A673 (cell line): ENCODE data around the gene TAMALIN. TPM values are rescaled to one million over a fixed set of nuclear protein-coding genes. Genes with fewer than 3 reads are reported as not detected.

Experiments used
- BruUV-seq: library from RNA; stranded (reverse); fragments of 400-500 nt; replicated peaks from 2 replicates; lab custom pipeline; 2021; lab: Mats Ljungman, UMichigan
- CTCF ChIA-PET: fragments of 300-600 bp; sonication (Branson Sonifier 250); formaldehyde crosslinking; loops from one replicate; lab custom pipeline; 2022; ENCODE audit warnings: antibody characterized with exemption; lab: Charles Lee
- POLR2A ChIA-PET: fragments of 300-600 bp; sonication (Branson Sonifier 250); formaldehyde crosslinking; loops from one replicate; lab custom pipeline; 2022; ENCODE audit warnings: antibody characterized with exemption; ENCODE audit not compliant: low non-redundant PET; lab: Charles Lee
- DNase-seq: peaks from one replicate; pipeline ENCODE4 v3.0.0-alpha.2; 2015; ENCODE audit warnings: low spot score
- H3K27ac ChIP-seq: fragments of 200-600 bp; sonication (generic); 2 replicates; pipeline ENCODE4 v1.5.1; 2016; ENCODE audit warnings: mixed run types, low read depth, mild to moderate bottlenecking, mixed read lengths, antibody characterized with exemption, low read length; ENCODE audit not compliant: poor library complexity, severe bottlenecking
- H3K27me3 ChIP-seq: fragments of 200-600 bp; sonication (generic); replicated peaks from 2 replicates; pipeline ENCODE4 v1.6.1; 2017; ENCODE audit warnings: mixed run types, low read depth, mild to moderate bottlenecking, mixed read lengths, antibody characterized with exemption, low read length; ENCODE audit not compliant: insufficient read depth, poor library complexity
- H3K36me3 ChIP-seq: fragments of 200-600 bp; sonication (generic); 2 replicates; pipeline ENCODE4 v1.6.1; 2016; ENCODE audit warnings: mixed run types, mild to moderate bottlenecking, mixed read lengths, antibody characterized with exemption, low read length; ENCODE audit not compliant: insufficient read depth, poor library complexity, severe bottlenecking
- H3K4me1 ChIP-seq: fragments of 200-600 bp; sonication (generic); 2 replicates; pipeline ENCODE4 v1.6.1; 2017; ENCODE audit warnings: mixed run types, mild to moderate bottlenecking, mixed read lengths, antibody characterized with exemption, low read length; ENCODE audit not compliant: insufficient read depth, poor library complexity, severe bottlenecking
- H3K4me3 ChIP-seq: fragments of 200-600 bp; sonication (generic); 2 replicates; pipeline ENCODE4 v1.5.1; 2016; ENCODE audit warnings: low read depth, mixed run types, mild to moderate bottlenecking, mixed read lengths, low read length; ENCODE audit not compliant: poor library complexity, severe bottlenecking
- H3K9me3 ChIP-seq: fragments of 200-600 bp; sonication (generic); 2 replicates; pipeline ENCODE4 v1.6.1; 2016; ENCODE audit warnings: mixed run types, low read depth, mild to moderate bottlenecking, mixed read lengths, antibody characterized with exemption, low read length; ENCODE audit not compliant: poor library complexity, severe bottlenecking
- EZH2 ChIP-seq: fragments of 200-600 bp; sonication (generic); IDR thresholded peaks from 2 replicates; pipeline ENCODE4 v1.6.1; 2017; ENCODE audit warnings: borderline replicate concordance, low read depth, mild to moderate bottlenecking, mixed read lengths, antibody characterized with exemption, low read length; ENCODE audit not compliant: poor library complexity, severe bottlenecking
- intact Hi-C: fragments of 100-400 bp; cut with micrococcal nuclease; formaldehyde crosslinking; loops from one replicate; pipeline ENCODE4 v1.10.0; 2022; ENCODE audit not compliant: unreplicated experiment
- total RNA-seq: library from RNA; stranded (reverse); gene quantifications from 2 replicates; pipeline ENCODE4 v1.2.3, GENCODE V29; 2021
- TF ChIP-seq, protein P1 (sequence below): fragments of 300-800, 200-600 bp; sonication (generic); conservative IDR thresholded peaks from 2 replicates; pipeline ENCODE4 v1.5.1; 2017; ENCODE audit warnings: low read depth, mild to moderate bottlenecking, antibody characterized with exemption, low read length, moderate library complexity, mixed read lengths

Gene TAMALIN
- total RNA-seq, 1 experiment from 2014 or later: 4.8 TPM

DNA sequence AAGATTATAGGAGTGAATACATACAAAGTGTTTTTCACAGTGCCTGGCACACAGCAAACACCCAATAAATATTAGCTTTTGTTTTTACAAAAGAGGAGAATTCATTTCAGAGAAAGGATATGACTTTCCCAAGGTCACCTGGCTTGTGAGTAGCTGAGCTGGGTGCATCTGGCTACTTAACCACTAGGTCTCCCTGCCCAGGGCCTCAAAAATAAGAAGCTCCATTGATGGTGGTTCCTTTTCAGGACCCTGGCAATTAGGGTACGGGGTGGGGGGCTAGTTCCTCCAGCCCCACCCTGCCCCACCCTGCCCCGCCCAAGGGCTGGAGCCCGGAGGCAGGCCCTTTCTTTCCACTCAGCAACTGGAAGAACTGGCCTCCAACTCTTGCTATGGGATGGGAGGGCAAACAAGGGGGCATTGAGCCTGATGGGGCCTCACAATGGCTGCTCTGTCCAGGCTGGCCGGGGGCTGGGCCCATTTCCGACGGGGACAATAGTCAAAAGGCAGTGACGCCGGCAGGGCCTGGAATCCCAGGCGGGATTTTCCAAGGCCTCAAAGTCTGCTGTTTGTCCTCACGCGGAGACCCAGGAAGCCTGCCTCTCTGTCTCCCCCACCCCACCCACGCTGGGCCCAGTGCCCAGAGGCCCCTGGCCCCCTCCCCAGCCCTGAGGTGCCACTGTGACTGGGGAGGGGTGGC is 54.9 kb downstream of the TAMALIN start:
- H3K27ac ChIP-seq: no peak overlapping the region
- POLR2A ChIA-PET: no interaction called here
- no peaks in the 10 kb centered on the region for H3K4me1 ChIP-seq
- no peak for TF ChIP-seq EZH2
- TF ChIP-seq, protein P1, sequence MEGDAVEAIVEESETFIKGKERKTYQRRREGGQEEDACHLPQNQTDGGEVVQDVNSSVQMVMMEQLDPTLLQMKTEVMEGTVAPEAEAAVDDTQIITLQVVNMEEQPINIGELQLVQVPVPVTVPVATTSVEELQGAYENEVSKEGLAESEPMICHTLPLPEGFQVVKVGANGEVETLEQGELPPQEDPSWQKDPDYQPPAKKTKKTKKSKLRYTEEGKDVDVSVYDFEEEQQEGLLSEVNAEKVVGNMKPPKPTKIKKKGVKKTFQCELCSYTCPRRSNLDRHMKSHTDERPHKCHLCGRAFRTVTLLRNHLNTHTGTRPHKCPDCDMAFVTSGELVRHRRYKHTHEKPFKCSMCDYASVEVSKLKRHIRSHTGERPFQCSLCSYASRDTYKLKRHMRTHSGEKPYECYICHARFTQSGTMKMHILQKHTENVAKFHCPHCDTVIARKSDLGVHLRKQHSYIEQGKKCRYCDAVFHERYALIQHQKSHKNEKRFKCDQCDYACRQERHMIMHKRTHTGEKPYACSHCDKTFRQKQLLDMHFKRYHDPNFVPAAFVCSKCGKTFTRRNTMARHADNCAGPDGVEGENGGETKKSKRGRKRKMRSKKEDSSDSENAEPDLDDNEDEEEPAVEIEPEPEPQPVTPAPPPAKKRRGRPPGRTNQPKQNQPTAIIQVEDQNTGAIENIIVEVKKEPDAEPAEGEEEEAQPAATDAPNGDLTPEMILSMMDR: no peak
- no peaks in the 10 kb centered on the region for H3K27me3 ChIP-seq
- intact Hi-C loops: no loop called here
- CTCF ChIA-PET: no interaction called here
- no TSS peak for BruUV-seq
- H3K4me3 ChIP-seq: no peak overlapping the region
- H3K9me3 ChIP-seq: no peaks in the 10 kb centered on the region
- peaks cover 6% of the 10 kb centered on the region for H3K36me3 ChIP-seq
- no peak for DNase-seq

GRCh38 chr12:52062167-52063081 is 55.7 kb downstream of the TAMALIN start:
- TF ChIP-seq, protein P1: no peak
- TF ChIP-seq EZH2: no peak
- Histone ChIP-seq H3K9me3 (no peaks in the 10 kb centered on the region), H3K27me3 (no peaks in the 10 kb centered on the region), H3K36me3 (peaks cover 3% of the 10 kb centered on the region), H3K4me3 (no peak overlapping the region), H3K4me1 (no peaks in the 10 kb centered on the region), H3K27ac (no peak overlapping the region)
- no TSS peak for BruUV-seq
- ChIA-PET CTCF (no interaction called here), POLR2A (interaction anchor here (0.5 kb wide), 1 partner anchor 11 kb away, joined by 7 read pairs; the partner anchor contains the start of gene NR4A1)
- intact Hi-C loops: no loop called here
- no peak for DNase-seq

DNA sequence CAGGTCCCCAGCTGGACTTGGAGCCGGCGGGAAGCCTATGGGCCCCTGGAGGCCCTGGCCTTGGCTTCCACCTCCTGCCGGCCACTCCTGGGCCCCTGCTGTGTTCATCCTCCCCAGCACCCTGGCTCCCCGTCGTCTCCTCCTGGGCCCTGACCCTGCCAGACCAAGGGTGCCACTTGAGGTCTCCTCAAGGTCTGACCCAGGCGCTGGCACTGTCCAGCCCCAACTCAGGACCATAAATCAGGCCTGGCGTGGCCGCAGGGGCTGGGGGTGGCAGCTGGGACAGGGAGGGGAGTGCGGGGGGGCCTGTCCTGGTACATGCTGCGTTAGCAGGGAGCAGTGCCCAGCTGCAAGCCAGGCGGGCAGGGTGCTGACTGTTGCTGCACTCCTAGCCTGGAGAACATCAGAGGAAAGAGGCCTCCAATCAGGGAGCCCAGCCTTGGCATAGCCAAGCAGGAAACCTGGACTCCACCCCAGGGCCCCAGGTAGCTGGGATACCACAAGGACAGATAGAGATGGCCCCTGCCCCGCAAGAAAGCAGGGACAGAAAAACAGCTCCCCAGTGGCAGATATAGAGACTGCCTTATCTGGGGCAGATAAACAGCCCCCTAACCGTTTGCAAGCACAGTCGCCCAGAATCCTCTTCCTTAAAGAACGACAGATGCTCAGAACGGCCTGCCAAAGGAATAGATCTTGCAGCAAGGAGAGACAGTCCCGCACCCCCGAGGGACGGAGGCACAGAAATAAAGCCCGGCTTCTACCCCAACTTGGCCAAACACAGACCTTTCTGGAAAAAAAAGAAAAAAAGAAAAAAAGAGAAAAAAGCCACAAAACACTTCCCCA is 56.6 kb downstream of the TAMALIN start:
- POLR2A ChIA-PET: interaction anchor here (0.5 to 0.6 kb wide), 2 partner anchors 10 to 12 kb away, joined by 4 to 7 read pairs; partner anchors contain the start of gene NR4A1
- H3K36me3 ChIP-seq: no peaks in the 10 kb centered on the region
- H3K4me1 ChIP-seq: no peaks in the 10 kb centered on the region
- no peak overlapping the region for H3K4me3 ChIP-seq
- no peak for DNase-seq
- H3K27ac ChIP-seq: no peak overlapping the region
- TF ChIP-seq, protein P1: no peak
- TF ChIP-seq EZH2: no peak
- BruUV-seq: no TSS peak
- intact Hi-C loops: no loop called here
- CTCF ChIA-PET: interaction anchor here (0.6 kb wide), 1 partner anchor 55 kb away, joined by 3 read pairs; no protein-coding TSS in a partner anchor
- no peaks in the 10 kb centered on the region for H3K27me3 ChIP-seq
- H3K9me3 ChIP-seq: no peaks in the 10 kb centered on the region
